HG03432 (cell line): Measurements from ENCODE around the gene PLB1.
"Not testable (repeated sequence)": the region's sequence is repeated elsewhere in the genome, so short reads cannot be mapped to it uniquely, and the experiment has no call there.

Source experiments
- ATAC-seq: cut with Tn5 transposase; IDR thresholded peaks from one replicate; pipeline ENCODE4 v1.9.1; 2021; ENCODE audit warnings: mild to moderate bottlenecking, moderate library complexity; ENCODE audit not compliant: unreplicated experiment

PLB1 gene

DNA sequence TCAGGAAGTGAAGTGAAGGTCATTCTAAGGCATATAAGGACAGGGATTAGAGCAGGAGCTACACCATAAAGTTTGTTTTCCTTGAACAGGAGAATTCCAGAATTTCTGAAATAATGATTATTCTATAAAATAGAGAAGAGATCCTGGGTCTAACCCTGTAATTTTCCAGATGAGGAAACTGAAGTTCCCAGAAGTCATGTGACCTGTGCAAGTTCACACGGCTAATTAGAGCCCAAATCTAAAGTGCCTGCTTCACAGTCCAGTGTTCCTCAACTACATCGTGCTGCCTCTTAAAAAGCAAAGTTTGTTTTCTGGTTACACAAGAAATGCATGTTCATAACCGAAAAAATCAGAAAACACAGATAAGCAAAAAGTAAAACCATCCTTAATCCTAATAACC is 34.9 kb downstream of the PLB1 start:
- no peak for ATAC-seq

DNA sequence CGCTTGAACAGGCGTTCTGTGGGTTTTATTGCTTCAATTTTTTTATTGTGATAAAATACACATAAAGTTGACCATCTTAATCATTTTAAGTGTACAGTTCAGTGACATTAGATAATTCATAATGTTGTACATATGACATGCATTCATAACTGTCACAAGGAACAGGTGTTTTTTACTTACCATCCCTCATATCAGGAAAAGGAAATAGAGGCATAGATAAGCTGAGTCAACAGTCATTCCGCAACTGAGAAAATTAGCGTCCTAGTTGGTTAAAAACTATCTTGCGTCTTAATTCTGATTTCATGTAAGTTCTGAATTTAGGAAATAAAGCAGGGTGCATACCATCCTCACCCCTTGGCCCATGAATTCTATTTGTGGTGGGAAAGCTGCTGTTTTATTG is 36.5 kb downstream of the PLB1 start:
- no peak for ATAC-seq

GRCh38 chr2:28533044-28533680 is 37.3 kb downstream of the PLB1 start:
- no peak for ATAC-seq

GRCh38 chr2:28534817-28535216 is 39.0 kb downstream of the PLB1 start:
- no peak for ATAC-seq

DNA sequence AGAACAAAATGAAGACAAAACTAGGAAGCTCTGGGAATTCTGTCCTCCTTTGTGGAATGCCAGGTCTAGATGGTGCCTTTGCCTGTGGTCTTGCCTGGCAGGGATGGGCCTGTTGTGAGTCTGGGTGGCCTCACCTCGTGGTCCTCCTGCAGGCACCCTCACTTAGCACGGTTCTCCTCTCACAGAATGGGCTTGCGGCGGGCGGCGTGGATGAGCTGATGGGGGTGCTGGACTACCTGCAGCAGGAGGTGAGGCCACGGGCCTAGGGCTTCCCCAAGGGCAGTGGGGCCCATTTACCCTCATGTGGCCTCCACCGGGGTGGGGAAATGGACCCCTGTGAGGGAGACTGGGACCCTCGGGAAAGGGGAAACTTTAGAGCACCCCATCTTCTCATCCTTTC is 42.3 kb downstream of the PLB1 start:
- ATAC-seq = no peak

DNA sequence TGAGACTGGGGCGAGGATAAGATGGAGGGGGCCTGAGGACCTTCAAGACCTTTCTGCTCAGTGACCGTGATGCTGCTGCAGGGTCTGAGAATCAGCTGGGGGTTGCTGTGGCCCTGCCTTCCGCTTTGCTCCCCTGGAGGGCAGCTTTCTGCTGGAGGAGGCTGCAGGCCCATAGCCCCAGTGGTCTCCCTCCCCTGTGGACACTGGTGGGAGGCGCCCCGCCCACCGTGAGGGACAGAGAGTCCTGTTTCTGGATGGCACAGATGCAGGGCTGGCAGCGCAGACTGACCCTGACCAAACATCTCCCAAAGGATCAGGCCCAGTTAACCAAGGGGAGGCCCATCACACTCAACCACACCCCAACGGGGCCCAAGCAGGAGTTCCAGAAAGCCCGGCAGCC is 42.8 kb downstream of the PLB1 start:
- ATAC-seq = no peak

DNA sequence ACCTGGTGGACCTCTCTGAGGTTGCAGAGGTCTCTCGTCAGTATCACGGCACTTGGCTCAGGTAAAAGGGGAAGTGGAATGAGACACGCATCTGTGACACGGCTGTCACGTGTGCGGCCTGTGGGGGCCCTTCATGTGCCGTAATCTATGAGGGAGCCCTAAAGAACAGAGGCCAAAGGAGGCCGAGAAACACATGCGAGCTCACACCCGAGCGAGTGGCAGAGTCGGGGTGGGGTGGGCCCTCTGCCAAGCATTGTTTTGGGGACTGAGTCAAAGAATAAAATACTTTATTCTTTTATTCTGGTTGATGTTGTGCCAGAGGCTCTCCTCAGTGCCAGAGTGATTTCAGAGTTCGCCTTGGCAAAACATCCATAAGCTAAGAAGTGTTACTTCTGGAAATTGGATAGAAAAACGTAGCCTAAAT is 43.3 kb downstream of the PLB1 start:
- ATAC-seq = no peak

GRCh38 chr2:28543316-28544035 is 47.6 kb downstream of the PLB1 start:
- ATAC-seq = no peak

- ATAC-seq = no peak
These were observed 48.1 kb downstream of the PLB1 start for GRCh38 chr2:28544036-28544346.

- ATAC-seq = no peak
These were observed 48.6 kb downstream of the PLB1 start for GRCh38 chr2:28544405-28544921.

GRCh38 chr2:28544922-28545589 is 49.2 kb downstream of the PLB1 start:
- ATAC-seq = no peak

DNA sequence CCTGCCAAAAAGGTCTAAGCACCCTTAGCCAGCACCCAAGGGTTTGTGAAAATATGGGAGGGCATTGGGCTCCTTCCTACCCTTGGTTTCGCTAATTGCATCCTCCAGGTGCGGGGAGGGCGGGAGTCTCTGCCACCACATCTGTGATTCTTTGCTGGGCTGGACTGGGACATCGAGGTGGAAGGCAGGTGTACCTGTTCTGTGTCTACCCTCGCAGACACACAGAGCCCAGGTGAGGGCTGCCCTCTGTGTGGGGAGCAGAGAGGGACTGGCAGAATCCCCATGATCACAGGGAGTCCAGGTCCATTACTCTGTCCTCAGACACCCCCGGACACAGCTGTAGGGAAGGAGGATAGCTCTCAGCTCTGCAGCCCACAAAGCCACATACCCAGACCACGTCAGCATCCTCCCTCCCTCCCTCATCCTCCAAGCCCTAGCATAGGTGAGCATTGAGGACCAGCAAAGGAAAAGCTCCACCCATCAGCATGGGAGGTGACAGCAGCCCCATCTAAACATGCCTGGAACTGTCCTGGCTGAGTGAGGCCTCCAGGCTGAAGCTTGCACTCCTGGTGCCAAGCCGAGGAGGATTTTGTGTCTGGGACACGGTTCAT is 49.8 kb downstream of the PLB1 start:
- no peak for ATAC-seq

- no peak for ATAC-seq
These were observed 50.4 kb downstream of the PLB1 start for GRCh38 chr2:28546242-28546641.

- ATAC-seq = no peak
These were observed 51.5 kb downstream of the PLB1 start for GRCh38 chr2:28547223-28547860.

GRCh38 chr2:28547906-28548600 is 52.2 kb downstream of the PLB1 start:
- ATAC-seq = no peak

GRCh38 chr2:28550345-28550744 is 54.5 kb downstream of the PLB1 start:
- ATAC-seq = not testable (repeated sequence)

- ATAC-seq = no peak
These were observed 56.4 kb downstream of the PLB1 start for GRCh38 chr2:28552045-28552823.

- ATAC-seq = no peak
These were observed 60.4 kb downstream of the PLB1 start for GRCh38 chr2:28556303-28556702.

GRCh38 chr2:28557389-28558131 is 61.7 kb downstream of the PLB1 start:
- no peak for ATAC-seq
